Osteocyte (in vitro differentiated cells): ENCODE data around the gene NRAS. TPM values are rescaled to one million over a fixed set of nuclear protein-coding genes. Genes with fewer than 3 reads are reported as not detected.
A peak's percentile ranks its signal among the peaks of the same experiment; 100 is the strongest.

Experiments
- DNase-seq: peaks from one replicate; pipeline ENCODE4 v3.0.0; 2021; ENCODE audit warnings: mixed read lengths; ENCODE audit not compliant: unreplicated experiment; ENCODE audit errors: extremely low spot score
- H3K27ac Mint-ChIP-seq: one replicate; pipeline ENCODE4 v1.8.0; 2021; ENCODE audit warnings: mild to moderate bottlenecking, mixed read lengths; ENCODE audit not compliant: unreplicated experiment
- H3K27me3 Mint-ChIP-seq: one replicate; pipeline ENCODE4 v1.8.0; 2021; ENCODE audit warnings: mixed read lengths; ENCODE audit not compliant: unreplicated experiment
- H3K36me3 Mint-ChIP-seq: one replicate; pipeline ENCODE4 v1.8.0; 2021; ENCODE audit warnings: mixed read lengths; ENCODE audit not compliant: unreplicated experiment
- H3K4me1 Mint-ChIP-seq: one replicate; pipeline ENCODE4 v1.8.0; 2021; ENCODE audit warnings: mixed read lengths; ENCODE audit not compliant: unreplicated experiment
- H3K4me3 Mint-ChIP-seq: one replicate; pipeline ENCODE4 v1.8.0; 2021; ENCODE audit warnings: mild to moderate bottlenecking, moderate library complexity, mixed read lengths; ENCODE audit not compliant: unreplicated experiment
- H3K9me3 Mint-ChIP-seq: one replicate; pipeline ENCODE4 v1.8.0; 2021; ENCODE audit warnings: mixed read lengths; ENCODE audit not compliant: unreplicated experiment
- total RNA-seq: library from RNA; stranded (reverse); gene quantifications from 2 replicates; pipeline ENCODE4 v1.2.1, GENCODE V29; 2021
- TF ChIP-seq, protein P1 (sequence below): fragments of 200-600 bp; sonication (generic); IDR thresholded peaks from 2 replicates; pipeline ENCODE4 v1.5.0; 2021; ENCODE audit warnings: antibody characterized with exemption, mild to moderate bottlenecking, moderate library complexity

Gene NRAS
- total RNA-seq, 1 donor from 2014 or later, result 35.9 TPM

DNA sequence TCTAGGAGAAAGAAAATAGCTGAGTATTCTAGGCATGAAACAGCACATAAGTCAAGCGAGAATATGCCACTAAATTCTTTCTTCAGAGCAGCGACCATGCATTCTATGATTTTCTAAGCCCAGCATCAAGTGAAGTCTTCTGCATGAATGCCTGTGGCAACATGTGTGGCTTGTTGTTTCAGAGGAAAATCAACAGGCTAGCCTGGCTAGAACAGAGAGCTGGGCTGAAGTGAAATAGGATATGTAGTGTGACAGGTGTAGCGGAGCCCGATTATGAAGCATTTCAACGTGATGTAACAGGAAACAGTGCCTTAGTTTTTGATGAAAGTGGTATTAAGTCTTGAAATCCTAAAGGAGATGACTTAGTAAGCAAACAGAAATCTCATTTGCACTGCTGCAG lies 34.2 kb upstream of the NRAS start:
- no peaks in the 10 kb centered on the region for H3K27me3 Mint-ChIP-seq
- no peaks in the 10 kb centered on the region for H3K9me3 Mint-ChIP-seq
- peaks cover 23% of the 10 kb centered on the region for H3K36me3 Mint-ChIP-seq
- H3K4me3 Mint-ChIP-seq, result no peak overlapping the region
- H3K27ac Mint-ChIP-seq, result no peak overlapping the region
- TF ChIP-seq, protein P1, sequence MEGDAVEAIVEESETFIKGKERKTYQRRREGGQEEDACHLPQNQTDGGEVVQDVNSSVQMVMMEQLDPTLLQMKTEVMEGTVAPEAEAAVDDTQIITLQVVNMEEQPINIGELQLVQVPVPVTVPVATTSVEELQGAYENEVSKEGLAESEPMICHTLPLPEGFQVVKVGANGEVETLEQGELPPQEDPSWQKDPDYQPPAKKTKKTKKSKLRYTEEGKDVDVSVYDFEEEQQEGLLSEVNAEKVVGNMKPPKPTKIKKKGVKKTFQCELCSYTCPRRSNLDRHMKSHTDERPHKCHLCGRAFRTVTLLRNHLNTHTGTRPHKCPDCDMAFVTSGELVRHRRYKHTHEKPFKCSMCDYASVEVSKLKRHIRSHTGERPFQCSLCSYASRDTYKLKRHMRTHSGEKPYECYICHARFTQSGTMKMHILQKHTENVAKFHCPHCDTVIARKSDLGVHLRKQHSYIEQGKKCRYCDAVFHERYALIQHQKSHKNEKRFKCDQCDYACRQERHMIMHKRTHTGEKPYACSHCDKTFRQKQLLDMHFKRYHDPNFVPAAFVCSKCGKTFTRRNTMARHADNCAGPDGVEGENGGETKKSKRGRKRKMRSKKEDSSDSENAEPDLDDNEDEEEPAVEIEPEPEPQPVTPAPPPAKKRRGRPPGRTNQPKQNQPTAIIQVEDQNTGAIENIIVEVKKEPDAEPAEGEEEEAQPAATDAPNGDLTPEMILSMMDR, result no peak
- DNase-seq, result no peak
- peaks cover 41% of the 10 kb centered on the region for H3K4me1 Mint-ChIP-seq

DNA sequence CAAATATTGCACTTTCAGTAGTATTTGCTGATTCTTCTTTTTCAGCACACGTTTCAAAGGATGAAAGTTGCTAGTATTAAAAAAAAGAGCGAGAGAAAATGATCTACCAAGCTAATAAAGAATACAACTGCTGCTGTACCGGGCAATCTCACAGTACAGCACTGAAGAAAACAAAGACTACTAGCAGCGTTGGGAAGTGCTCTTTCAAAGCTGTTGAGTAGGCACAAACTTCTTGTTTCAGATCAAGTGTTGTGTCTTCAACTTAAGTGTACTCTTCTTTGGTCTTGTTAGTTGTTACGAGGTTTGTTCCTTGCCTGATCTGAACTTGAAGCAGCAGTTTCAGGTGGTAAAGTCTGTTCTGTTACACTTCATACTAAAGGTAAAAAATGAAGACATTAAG lies 33.3 kb upstream of the NRAS start:
- TF ChIP-seq, protein P1, result no peak
- no peak for DNase-seq
- Mint-ChIP-seq H3K27me3 (no peaks in the 10 kb centered on the region), H3K4me3 (no peak overlapping the region), H3K9me3 (no peaks in the 10 kb centered on the region), H3K27ac (no peak overlapping the region), H3K4me1 (peaks cover 31% of the 10 kb centered on the region), H3K36me3 (peaks cover 26% of the 10 kb centered on the region)

GRCh38 chr1:114746450-114747121 lies 30.0 kb upstream of the NRAS start:
- Mint-ChIP-seq H3K4me1 (peaks cover 13% of the 10 kb centered on the region), H3K27me3 (no peaks in the 10 kb centered on the region), H3K27ac (no peak overlapping the region), H3K9me3 (no peaks in the 10 kb centered on the region), H3K36me3 (peaks cover 50% of the 10 kb centered on the region), H3K4me3 (no peak overlapping the region)
- DNase-seq, result no peak
- TF ChIP-seq, protein P1, result no peak

DNA sequence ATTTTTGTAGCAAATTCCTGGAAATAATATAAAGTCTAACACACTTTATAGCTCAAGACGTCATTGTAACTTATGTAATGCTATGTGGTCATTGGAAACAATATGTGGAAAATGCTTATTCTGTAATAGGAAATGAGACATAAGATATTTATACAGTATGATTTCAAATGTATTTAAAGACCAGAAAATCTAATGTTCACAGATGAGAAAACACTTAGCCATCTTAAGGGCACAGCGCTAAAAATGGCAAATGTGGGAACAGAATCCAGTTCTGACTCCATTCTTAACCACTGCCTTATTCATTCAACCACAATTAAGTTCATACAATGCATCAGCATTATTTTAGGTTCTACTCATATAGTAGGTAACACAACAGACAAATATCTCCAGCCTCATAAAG lies 28.7 kb upstream of the NRAS start:
- H3K9me3 Mint-ChIP-seq, result no peaks in the 10 kb centered on the region
- TF ChIP-seq, protein P1, result no peak
- H3K27me3 Mint-ChIP-seq, result no peaks in the 10 kb centered on the region
- DNase-seq, result no peak
- H3K36me3 Mint-ChIP-seq, result peaks cover 55% of the 10 kb centered on the region
- peak overlapping the region; percentile 1 for H3K27ac Mint-ChIP-seq
- no peak overlapping the region for H3K4me3 Mint-ChIP-seq
- H3K4me1 Mint-ChIP-seq, result peaks cover 3% of the 10 kb centered on the region

DNA sequence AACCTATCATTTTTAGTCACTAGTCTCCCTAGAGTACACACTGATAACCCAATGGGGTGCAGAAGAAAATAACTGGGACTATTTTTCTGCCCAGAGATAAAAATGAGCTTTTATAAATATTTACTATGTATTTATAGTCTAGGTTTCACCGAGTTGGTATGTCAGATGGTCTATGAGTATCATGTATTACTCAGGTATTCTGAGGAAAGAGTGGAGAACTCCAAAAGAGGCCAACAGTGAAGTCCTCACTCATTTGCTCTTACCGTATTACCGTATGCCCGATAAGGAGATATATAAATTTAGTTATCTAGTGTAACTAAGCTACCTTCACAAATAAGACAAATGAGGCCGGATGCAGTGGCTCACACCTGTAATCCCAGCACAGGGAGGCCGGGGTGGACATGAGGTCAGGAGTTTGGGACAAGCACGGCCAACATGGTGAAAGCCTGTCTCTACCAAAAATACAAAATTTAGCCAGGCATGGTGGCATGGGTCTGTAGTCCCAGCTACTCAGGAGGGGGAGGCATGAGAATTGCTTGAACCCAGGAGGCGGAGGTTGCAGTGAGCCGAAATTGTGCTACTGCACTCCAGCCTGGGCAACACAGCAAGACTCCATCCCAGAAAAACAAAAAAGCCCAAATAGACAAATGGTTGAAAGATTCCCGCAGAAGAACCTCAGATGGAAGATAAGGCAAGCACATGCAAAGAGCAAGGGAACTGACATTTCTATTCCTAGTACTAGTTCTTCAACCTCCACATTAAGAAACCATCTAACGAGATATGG lies 25.6 kb upstream of the NRAS start:
- H3K27me3 Mint-ChIP-seq, result no peaks in the 10 kb centered on the region
- peaks cover 3% of the 10 kb centered on the region for H3K4me1 Mint-ChIP-seq
- no peak overlapping the region for H3K4me3 Mint-ChIP-seq
- peaks cover 38% of the 10 kb centered on the region for H3K36me3 Mint-ChIP-seq
- H3K27ac Mint-ChIP-seq, result no peak overlapping the region
- no peaks in the 10 kb centered on the region for H3K9me3 Mint-ChIP-seq
- DNase-seq, result no peak
- TF ChIP-seq, protein P1, result no peak
